K562 (cell line): Measurements from ENCODE around the gene SBNO1. TPM values are rescaled to one million over a fixed set of nuclear protein-coding genes. Genes with fewer than 3 reads are reported as not detected.

Experiments
- FOSL1 ChIP-seq: fragments of 200-800 bp; sonication (Bioruptor generic); conservative IDR thresholded peaks from 2 replicates; pipeline ENCODE4 v1.6.1; 2016; ENCODE audit warnings: missing genetic modification characterization, missing compliant biosample characterization
- GATA2 ChIP-seq: sonication (generic); formaldehyde crosslinking; IDR thresholded peaks from 2 replicates; pipeline ENCODE4 v1.4.0; 2020; ENCODE audit warnings: mild to moderate bottlenecking, missing genetic modification reagents
- LARP7 ChIP-seq: fragments of 450-650 bp; IDR thresholded peaks from 2 replicates; pipeline ENCODE4 v1.6.1; 2016
- NCOA1 ChIP-seq: fragments of 450-650 bp; IDR thresholded peaks from 2 replicates; pipeline ENCODE4 v1.6.1; 2016; ENCODE audit warnings: low read depth
- PHB2 ChIP-seq: fragments of 450-650 bp; IDR thresholded peaks from 2 replicates; pipeline ENCODE4 v1.6.1; 2017; ENCODE audit warnings: low read depth
- PHTF2 ChIP-seq: fragments of 250-450 bp; sonication (Bioruptor Pico); IDR thresholded peaks from 2 replicates; pipeline ENCODE4 v1.5.0; 2021; ENCODE audit warnings: mild to moderate bottlenecking
- SREBF2 ChIP-seq: sonication (generic); formaldehyde crosslinking; IDR thresholded peaks from 2 replicates; pipeline ENCODE4 v1.4.0; 2020; ENCODE audit warnings: mild to moderate bottlenecking, missing genetic modification reagents
- TEAD1 ChIP-seq, 2 experiments: fragments of 450-650 bp in 1 of 2; sonication (generic) in 1 of 2; formaldehyde crosslinking; IDR thresholded peaks; 2 replicates each; pipeline versions ENCODE4 v1.4.0 to v1.8.0; 2020 to 2022; ENCODE audit warnings: mild to moderate bottlenecking in 2 of 2, missing genetic modification reagents in 1 of 2
- polyA plus RNA-seq, 8 experiments: library from polyadenylated mRNA; depleted of rRNA in 4 of 8; stranded (reverse) in 5 of 8; unstranded in 3 of 8; fragments of >200 nt; fragmentation: Nextera tagmentation in 2 of 8; fragmentation: Illumina TruSeq in 1 of 8; extraction: Ambion mirVana in 2 of 8; extraction: Trizol in 1 of 8; gene quantifications; 2 replicates each; pipeline versions ENCODE4 v1.2.1 to v1.2.3, GENCODE V29; 2011 to 2014; ENCODE audit warnings: inconsistent platforms in 1 of 8, missing spikeins in 1 of 8
- total RNA-seq, 7 experiments: library from RNA; depleted of rRNA in 6 of 7; stranded (reverse); fragments of >200 nt in 6 of 7; fragmentation: Illumina TruSeq in 2 of 7; extraction: Trizol in 2 of 7; gene quantifications; 2 replicates each; pipeline versions ENCODE4 v1.2.1 to v1.2.3, GENCODE V29; 2011 to 2021; ENCODE audit warnings: low replicate concordance in 1 of 7
- TF ChIP-seq, protein P1 (sequence below): fragments of 450-650 bp; IDR thresholded peaks from 2 replicates; pipeline ENCODE4 v1.6.1; 2018; ENCODE audit not compliant: partially characterized antibody
- TF ChIP-seq, protein P2 (sequence below): sonication (generic); formaldehyde crosslinking; IDR thresholded peaks from 2 replicates; pipeline ENCODE4 v1.9.0; 2022; ENCODE audit warnings: mild to moderate bottlenecking, missing genetic modification reagents
- TF ChIP-seq, protein P3 (sequence below): sonication (generic); formaldehyde crosslinking; IDR thresholded peaks from 2 replicates; pipeline ENCODE4 v1.8.1; 2023; ENCODE audit warnings: missing genetic modification reagents, mild to moderate bottlenecking, borderline replicate concordance
- TF ChIP-seq, protein P4 (sequence below): sonication (generic); formaldehyde crosslinking; IDR thresholded peaks from 2 replicates; pipeline ENCODE4 v1.8.1; 2023; ENCODE audit warnings: mild to moderate bottlenecking, missing genetic modification reagents
- TF ChIP-seq, protein P5 (sequence below), 2 experiments: fragments of 450-650 bp; IDR thresholded peaks; 2 replicates each; pipeline ENCODE4 v1.6.1; 2016

The SBNO1 gene
- total and polyA plus RNA-seq, 9 of the 15 experiments (the other 6 are each of a cell fraction or from before 2014, with no cell fraction given) = 14.9 to 77.1 (median 35.9) TPM

DNA sequence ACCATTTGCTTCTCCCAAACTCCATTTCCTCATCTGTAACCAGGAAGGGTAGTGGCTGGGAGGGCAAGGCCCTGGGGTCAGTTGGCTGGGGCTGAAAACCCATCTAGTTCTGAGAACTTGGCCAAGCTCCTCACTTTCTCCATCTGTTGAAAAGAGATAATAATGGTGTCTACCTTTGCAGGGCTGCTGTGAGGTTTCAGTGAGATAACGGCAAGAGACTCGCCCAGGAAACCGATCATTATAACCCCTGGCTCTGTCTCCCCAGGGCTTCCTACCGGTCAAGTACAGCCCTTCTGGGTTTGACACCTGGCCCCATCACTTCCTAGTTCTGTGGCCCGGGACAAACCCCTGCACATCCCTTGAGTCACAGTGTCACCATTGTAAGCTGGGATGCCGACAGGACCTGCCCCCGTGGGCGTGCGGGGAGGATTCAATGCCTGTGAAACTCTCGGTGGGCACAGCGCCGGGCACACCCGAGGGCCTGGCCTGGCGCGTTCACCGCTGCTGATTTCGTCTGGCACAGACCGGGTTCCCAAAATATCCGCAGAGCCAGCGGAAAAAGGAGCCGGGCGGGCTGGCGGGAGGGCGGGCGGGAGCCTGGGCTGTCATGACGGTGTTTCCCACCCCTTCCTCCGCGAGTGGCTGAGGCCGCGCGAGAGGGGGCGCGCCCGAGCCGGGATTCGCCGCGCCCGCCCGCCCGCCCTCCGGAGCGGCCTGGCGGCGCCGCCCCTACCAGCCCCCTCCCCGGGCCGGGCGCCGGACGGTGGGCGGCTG lies 23.7 kb upstream of the SBNO1 start (continued):
- TF ChIP-seq NCOA1 (peak; percentile 78; the same call in 1 of the 2 replicates), GATA2 (peak; percentile 90), SREBF2 (no peak), TEAD1 (CRISPR knock-in tag; IDR thresholded peaks at IDR 0.05) (0 out of 4 replicates have a peak, but pooled peaks have one; percentile 24 to 62), FOSL1 (peak; percentile 70), PHTF2 (CRISPR knock-in tag) (no peak), PHB2 (0 out of 2 replicates have a peak, but pooled peaks have one; percentile 71), LARP7 (no peak)
- TF ChIP-seq, protein P1, sequence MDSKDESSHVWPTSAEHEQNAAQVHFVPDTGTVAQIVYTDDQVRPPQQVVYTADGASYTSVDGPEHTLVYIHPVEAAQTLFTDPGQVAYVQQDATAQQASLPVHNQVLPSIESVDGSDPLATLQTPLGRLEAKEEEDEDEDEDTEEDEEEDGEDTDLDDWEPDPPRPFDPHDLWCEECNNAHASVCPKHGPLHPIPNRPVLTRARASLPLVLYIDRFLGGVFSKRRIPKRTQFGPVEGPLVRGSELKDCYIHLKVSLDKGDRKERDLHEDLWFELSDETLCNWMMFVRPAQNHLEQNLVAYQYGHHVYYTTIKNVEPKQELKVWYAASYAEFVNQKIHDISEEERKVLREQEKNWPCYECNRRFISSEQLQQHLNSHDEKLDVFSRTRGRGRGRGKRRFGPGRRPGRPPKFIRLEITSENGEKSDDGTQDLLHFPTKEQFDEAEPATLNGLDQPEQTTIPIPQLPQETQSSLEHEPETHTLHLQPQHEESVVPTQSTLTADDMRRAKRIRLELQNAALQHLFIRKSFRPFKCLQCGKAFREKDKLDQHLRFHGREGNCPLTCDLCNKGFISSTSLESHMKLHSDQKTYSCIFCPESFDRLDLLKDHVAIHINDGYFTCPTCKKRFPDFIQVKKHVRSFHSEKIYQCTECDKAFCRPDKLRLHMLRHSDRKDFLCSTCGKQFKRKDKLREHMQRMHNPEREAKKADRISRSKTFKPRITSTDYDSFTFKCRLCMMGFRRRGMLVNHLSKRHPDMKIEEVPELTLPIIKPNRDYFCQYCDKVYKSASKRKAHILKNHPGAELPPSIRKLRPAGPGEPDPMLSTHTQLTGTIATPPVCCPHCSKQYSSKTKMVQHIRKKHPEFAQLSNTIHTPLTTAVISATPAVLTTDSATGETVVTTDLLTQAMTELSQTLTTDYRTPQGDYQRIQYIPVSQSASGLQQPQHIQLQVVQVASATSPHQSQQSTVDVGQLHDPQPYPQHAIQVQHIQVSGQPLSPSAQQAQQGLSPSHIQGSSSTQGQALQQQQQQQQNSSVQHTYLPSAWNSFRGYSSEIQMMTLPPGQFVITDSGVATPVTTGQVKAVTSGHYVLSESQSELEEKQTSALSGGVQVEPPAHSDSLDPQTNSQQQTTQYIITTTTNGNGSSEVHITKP = peak; percentile 55
- TF ChIP-seq, protein P2, sequence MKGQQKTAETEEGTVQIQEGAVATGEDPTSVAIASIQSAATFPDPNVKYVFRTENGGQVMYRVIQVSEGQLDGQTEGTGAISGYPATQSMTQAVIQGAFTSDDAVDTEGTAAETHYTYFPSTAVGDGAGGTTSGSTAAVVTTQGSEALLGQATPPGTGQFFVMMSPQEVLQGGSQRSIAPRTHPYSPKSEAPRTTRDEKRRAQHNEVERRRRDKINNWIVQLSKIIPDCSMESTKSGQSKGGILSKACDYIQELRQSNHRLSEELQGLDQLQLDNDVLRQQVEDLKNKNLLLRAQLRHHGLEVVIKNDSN (CRISPR knock-in tag) = no peak
- TF ChIP-seq, protein P3, sequence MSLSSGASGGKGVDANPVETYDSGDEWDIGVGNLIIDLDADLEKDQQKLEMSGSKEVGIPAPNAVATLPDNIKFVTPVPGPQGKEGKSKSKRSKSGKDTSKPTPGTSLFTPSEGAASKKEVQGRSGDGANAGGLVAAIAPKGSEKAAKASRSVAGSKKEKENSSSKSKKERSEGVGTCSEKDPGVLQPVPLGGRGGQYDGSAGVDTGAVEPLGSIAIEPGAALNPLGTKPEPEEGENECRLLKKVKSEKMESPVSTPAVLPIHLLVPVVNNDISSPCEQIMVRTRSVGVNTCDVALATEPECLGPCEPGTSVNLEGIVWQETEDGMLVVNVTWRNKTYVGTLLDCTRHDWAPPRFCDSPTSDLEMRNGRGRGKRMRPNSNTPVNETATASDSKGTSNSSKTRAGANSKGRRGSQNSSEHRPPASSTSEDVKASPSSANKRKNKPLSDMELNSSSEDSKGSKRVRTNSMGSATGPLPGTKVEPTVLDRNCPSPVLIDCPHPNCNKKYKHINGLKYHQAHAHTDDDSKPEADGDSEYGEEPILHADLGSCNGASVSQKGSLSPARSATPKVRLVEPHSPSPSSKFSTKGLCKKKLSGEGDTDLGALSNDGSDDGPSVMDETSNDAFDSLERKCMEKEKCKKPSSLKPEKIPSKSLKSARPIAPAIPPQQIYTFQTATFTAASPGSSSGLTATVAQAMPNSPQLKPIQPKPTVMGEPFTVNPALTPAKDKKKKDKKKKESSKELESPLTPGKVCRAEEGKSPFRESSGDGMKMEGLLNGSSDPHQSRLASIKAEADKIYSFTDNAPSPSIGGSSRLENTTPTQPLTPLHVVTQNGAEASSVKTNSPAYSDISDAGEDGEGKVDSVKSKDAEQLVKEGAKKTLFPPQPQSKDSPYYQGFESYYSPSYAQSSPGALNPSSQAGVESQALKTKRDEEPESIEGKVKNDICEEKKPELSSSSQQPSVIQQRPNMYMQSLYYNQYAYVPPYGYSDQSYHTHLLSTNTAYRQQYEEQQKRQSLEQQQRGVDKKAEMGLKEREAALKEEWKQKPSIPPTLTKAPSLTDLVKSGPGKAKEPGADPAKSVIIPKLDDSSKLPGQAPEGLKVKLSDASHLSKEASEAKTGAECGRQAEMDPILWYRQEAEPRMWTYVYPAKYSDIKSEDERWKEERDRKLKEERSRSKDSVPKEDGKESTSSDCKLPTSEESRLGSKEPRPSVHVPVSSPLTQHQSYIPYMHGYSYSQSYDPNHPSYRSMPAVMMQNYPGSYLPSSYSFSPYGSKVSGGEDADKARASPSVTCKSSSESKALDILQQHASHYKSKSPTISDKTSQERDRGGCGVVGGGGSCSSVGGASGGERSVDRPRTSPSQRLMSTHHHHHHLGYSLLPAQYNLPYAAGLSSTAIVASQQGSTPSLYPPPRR (CRISPR knock-in tag) = no peak
- TF ChIP-seq, protein P4, sequence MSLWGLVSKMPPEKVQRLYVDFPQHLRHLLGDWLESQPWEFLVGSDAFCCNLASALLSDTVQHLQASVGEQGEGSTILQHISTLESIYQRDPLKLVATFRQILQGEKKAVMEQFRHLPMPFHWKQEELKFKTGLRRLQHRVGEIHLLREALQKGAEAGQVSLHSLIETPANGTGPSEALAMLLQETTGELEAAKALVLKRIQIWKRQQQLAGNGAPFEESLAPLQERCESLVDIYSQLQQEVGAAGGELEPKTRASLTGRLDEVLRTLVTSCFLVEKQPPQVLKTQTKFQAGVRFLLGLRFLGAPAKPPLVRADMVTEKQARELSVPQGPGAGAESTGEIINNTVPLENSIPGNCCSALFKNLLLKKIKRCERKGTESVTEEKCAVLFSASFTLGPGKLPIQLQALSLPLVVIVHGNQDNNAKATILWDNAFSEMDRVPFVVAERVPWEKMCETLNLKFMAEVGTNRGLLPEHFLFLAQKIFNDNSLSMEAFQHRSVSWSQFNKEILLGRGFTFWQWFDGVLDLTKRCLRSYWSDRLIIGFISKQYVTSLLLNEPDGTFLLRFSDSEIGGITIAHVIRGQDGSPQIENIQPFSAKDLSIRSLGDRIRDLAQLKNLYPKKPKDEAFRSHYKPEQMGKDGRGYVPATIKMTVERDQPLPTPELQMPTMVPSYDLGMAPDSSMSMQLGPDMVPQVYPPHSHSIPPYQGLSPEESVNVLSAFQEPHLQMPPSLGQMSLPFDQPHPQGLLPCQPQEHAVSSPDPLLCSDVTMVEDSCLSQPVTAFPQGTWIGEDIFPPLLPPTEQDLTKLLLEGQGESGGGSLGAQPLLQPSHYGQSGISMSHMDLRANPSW (CRISPR knock-in tag) = 0 out of 2 replicates have a peak, but pooled peaks have one; percentile 67
- TF ChIP-seq, protein P5, sequence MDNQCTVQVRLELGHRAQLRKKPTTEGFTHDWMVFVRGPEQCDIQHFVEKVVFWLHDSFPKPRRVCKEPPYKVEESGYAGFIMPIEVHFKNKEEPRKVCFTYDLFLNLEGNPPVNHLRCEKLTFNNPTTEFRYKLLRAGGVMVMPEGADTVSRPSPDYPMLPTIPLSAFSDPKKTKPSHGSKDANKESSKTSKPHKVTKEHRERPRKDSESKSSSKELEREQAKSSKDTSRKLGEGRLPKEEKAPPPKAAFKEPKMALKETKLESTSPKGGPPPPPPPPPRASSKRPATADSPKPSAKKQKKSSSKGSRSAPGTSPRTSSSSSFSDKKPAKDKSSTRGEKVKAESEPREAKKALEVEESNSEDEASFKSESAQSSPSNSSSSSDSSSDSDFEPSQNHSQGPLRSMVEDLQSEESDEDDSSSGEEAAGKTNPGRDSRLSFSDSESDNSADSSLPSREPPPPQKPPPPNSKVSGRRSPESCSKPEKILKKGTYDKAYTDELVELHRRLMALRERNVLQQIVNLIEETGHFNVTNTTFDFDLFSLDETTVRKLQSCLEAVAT (IDR thresholded peaks at IDR 0.05) = 0 out of 4 replicates have a peak, but pooled peaks of 1 of the 2 experiments have one; percentile 22
